ENCODE data around the gene RASA3. TPM values are rescaled to one million over a fixed set of nuclear protein-coding genes. Genes with fewer than 3 reads are reported as not detected.
A peak's percentile ranks its signal among the peaks of the same experiment; 100 is the strongest.

Gene RASA3
- total RNA-seq, 4 donors from 2014 or later: 25.0 to 43.1 (median 30.2) TPM

GRCh38 chr13:114097893-114098688, 34.3 kb downstream of the RASA3 start:
- peaks cover 0 to 3% (median 0%) of the 10 kb centered on the region in 3 donors for H3K9me3 ChIP-seq
- peaks cover 0 to 52% (median 29%) of the 10 kb centered on the region in 3 donors for H3K4me1 ChIP-seq
- H3K27me3 ChIP-seq: no peaks in the 10 kb centered on the region
- 58% methylated on average over 4 of the region's 27 CpGs; no CpG with 5 or more reads in 1 of the 2 donors for WGBS, 2 donors (ENCODE audit: low coverage in 1 of 2)
- no peak overlapping the region for H3K4me3 ChIP-seq
- no peak for ATAC-seq
- TF ChIP-seq CTCF (IDR thresholded peaks at IDR 0.05) (no peak), POLR2AphosphoS5 (IDR thresholded peaks at IDR 0.05) (no peak), EP300 (IDR thresholded peaks at IDR 0.05) (no peak), POLR2A (IDR thresholded peaks at IDR 0.05) (no peak)
- H3K27ac ChIP-seq: peak overlapping the region; percentile 19 to 81 (median 76)
- H3K36me3 ChIP-seq: no peaks in the 10 kb centered on the region

GRCh38 chr13:114097212-114097892, 35.1 kb downstream of the RASA3 start:
- ATAC-seq: no peak
- 94 to 95% methylated on average over 7 of the region's 25 CpGs for WGBS, 2 donors (ENCODE audit: low coverage in 1 of 2)
- peaks cover 0 to 50% (median 29%) of the 10 kb centered on the region in 3 donors for H3K4me1 ChIP-seq

GRCh38 chr13:114096811-114097211, 35.6 kb downstream of the RASA3 start:
- ATAC-seq: no peak

More at GRCh38 chr13:114097212-114097892, 35.1 kb downstream of the RASA3 start:
- TF ChIP-seq POLR2A (IDR thresholded peaks at IDR 0.05) (peak in 1 of 2 donors; percentile 7), EP300 (IDR thresholded peaks at IDR 0.05) (no peak), POLR2AphosphoS5 (IDR thresholded peaks at IDR 0.05) (no peak), CTCF (IDR thresholded peaks at IDR 0.05) (no peak)
- H3K36me3 ChIP-seq: no peaks in the 10 kb centered on the region
- H3K9me3 ChIP-seq: peaks cover 0 to 9% (median 0%) of the 10 kb centered on the region in 3 donors
- no peaks in the 10 kb centered on the region for H3K27me3 ChIP-seq
- peak overlapping the region in 3 of 4 donors; percentile 73 to 81 (median 79) for H3K27ac ChIP-seq
- no peak overlapping the region for H3K4me3 ChIP-seq

GRCh38 chr13:114096031-114096485, 36.4 kb downstream of the RASA3 start:
- Histone ChIP-seq H3K4me1 (peaks cover 0 to 37% (median 21%) of the 10 kb centered on the region in 3 donors), H3K9me3 (peaks cover 0 to 9% (median 0%) of the 10 kb centered on the region in 3 donors), H3K4me3 (no peak overlapping the region), H3K27ac (no peak overlapping the region), H3K27me3 (no peaks in the 10 kb centered on the region), H3K36me3 (no peaks in the 10 kb centered on the region)
- ATAC-seq: no peak
- WGBS, 2 donors (ENCODE audit: low coverage in 1 of 2): 88 to 89% methylated on average over 14 of the region's 24 CpGs
- no peak for TF ChIP-seq CTCF (IDR thresholded peaks at IDR 0.05)
- no peak for TF ChIP-seq EP300 (IDR thresholded peaks at IDR 0.05)
- no peak for TF ChIP-seq POLR2AphosphoS5 (IDR thresholded peaks at IDR 0.05)
- no peak for TF ChIP-seq POLR2A (IDR thresholded peaks at IDR 0.05)

More at GRCh38 chr13:114096811-114097211, 35.6 kb downstream of the RASA3 start:
- Histone ChIP-seq H3K36me3 (no peaks in the 10 kb centered on the region), H3K4me1 (peaks cover 0 to 45% (median 28%) of the 10 kb centered on the region in 3 donors), H3K9me3 (peaks cover 0 to 9% (median 0%) of the 10 kb centered on the region in 3 donors), H3K27me3 (no peaks in the 10 kb centered on the region), H3K4me3 (no peak overlapping the region), H3K27ac (no peak overlapping the region)
- TF ChIP-seq CTCF (IDR thresholded peaks at IDR 0.05) (no peak), POLR2AphosphoS5 (IDR thresholded peaks at IDR 0.05) (no peak), EP300 (IDR thresholded peaks at IDR 0.05) (no peak), POLR2A (IDR thresholded peaks at IDR 0.05) (no peak)
- 92 to 94% methylated on average over 9 to 15 of the region's 18 CpGs for WGBS, 2 donors (ENCODE audit: low coverage in 1 of 2)

All from gastroesophageal sphincter (tissue), 4 donors.